Breast epithelium (tissue), 4 donors: ENCODE measurements around the gene CMTM6. TPM values are rescaled to one million over a fixed set of nuclear protein-coding genes. Genes with fewer than 3 reads are reported as not detected.
A peak's percentile ranks its signal among the peaks of the same experiment; 100 is the strongest.

Experiments used
- DNase-seq, 2 donors: peaks; one replicate each; pipeline ENCODE4 v3.0.0-alpha.2; 2019; ENCODE audit warnings: low spot score in 2 of 2
- H3K27ac ChIP-seq, 2 donors: fragments of 200-600 bp; sonication (generic) in 1 of 2; one replicate each; pipeline ENCODE4 v1.5.1; 2016 to 2019; ENCODE audit warnings: mild to moderate bottlenecking in 1 of 2
- H3K27me3 ChIP-seq, 2 donors: fragments of 200-600 bp; sonication (generic) in 1 of 2; one replicate each; pipeline versions ENCODE4 v1.5.1 to v1.6.0; 2017 to 2019; ENCODE audit warnings: control low read depth in 1 of 2, mild to moderate bottlenecking in 1 of 2
- H3K36me3 ChIP-seq: fragments of 200-600 bp; one replicate; pipeline ENCODE4 v1.5.1; 2019
- H3K4me1 ChIP-seq, 2 donors: fragments of 200-600 bp; sonication (generic); one replicate each; pipeline ENCODE4 v1.5.1; 2016 to 2019; ENCODE audit warnings: control low read depth in 1 of 2
- H3K4me3 ChIP-seq, 3 donors: fragments of 200-600 bp; sonication (generic); 1 replicate in 2 of 3; 2 replicates in 1 of 3; pipeline ENCODE4 v1.5.1; 2016 to 2019; ENCODE audit warnings: mild to moderate bottlenecking in 3 of 3, moderate library complexity in 2 of 3
- H3K9me3 ChIP-seq, 2 donors: fragments of 200-600 bp; sonication (generic) in 1 of 2; one replicate each; pipeline ENCODE4 v1.5.1; 2016 to 2019; ENCODE audit warnings: control low read depth in 1 of 2
- POLR2A ChIP-seq: fragments of 450-650 bp; IDR thresholded peaks from one replicate; pipeline ENCODE4 v1.6.1; 2016; ENCODE audit warnings: antibody characterized with exemption, mild to moderate bottlenecking, moderate library complexity
- POLR2AphosphoS5 ChIP-seq, 3 donors: sonication (generic); formaldehyde crosslinking; IDR thresholded peaks; one replicate each; pipeline ENCODE4 v1.6.1; 2017; ENCODE audit warnings: antibody characterized with exemption in 3 of 3
- intact Hi-C: fragments of 100-400 bp; cut with DNase I; formaldehyde crosslinking; loops from one replicate; pipeline ENCODE4 v1.15.1; 2023; ENCODE audit warnings: low total_unique reads
- total RNA-seq, 3 donors: library from RNA; depleted of rRNA; stranded (reverse); fragments of >200 nt; gene quantifications; one replicate each; pipeline ENCODE4 v1.1.0, GENCODE V29; 2016
- TF ChIP-seq, protein P1 (sequence below), 3 donors: fragments of 450-650 bp; IDR thresholded peaks; one replicate each; pipeline ENCODE4 v1.5.1; 2016 to 2017; ENCODE audit warnings: antibody characterized with exemption in 3 of 3, mild to moderate bottlenecking in 3 of 3, moderate library complexity in 3 of 3

The CMTM6 gene
- total RNA-seq, 3 donors from 2014 or later: 52.6 to 151 (median 89.5) TPM

DNA sequence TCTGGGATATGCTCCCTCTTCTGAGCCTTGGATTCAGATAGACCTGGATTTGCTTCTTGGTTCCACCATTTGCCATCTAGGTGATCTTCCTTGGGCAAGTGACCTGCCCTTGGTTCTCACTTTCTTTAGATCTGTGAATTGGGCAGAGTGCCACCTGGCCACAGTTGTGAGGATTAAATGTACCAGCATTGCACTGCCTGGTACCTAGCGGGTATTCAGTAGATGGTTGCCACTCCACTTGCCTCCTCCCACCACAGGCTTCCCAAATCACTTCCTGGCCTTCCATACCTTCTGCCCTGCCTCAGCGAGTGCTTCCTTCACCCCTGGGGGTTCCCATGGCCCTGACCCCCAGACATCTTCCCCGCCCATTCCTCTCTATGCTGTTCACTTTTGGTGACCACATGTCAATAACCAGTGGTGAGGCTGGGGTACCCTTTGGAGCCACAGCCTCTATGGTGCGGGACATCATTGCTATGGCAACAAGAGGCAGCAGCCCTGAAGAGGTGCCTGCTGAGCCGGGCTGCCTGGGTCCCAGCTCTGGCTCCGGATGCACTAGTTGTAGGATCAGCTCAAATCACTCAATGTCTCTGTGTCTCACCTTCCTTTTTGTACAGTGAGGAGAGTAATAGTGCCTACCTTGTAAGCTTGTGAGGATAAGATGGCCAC is 70.5 kb downstream of the CMTM6 start:
- TF ChIP-seq, protein P1, sequence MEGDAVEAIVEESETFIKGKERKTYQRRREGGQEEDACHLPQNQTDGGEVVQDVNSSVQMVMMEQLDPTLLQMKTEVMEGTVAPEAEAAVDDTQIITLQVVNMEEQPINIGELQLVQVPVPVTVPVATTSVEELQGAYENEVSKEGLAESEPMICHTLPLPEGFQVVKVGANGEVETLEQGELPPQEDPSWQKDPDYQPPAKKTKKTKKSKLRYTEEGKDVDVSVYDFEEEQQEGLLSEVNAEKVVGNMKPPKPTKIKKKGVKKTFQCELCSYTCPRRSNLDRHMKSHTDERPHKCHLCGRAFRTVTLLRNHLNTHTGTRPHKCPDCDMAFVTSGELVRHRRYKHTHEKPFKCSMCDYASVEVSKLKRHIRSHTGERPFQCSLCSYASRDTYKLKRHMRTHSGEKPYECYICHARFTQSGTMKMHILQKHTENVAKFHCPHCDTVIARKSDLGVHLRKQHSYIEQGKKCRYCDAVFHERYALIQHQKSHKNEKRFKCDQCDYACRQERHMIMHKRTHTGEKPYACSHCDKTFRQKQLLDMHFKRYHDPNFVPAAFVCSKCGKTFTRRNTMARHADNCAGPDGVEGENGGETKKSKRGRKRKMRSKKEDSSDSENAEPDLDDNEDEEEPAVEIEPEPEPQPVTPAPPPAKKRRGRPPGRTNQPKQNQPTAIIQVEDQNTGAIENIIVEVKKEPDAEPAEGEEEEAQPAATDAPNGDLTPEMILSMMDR (IDR thresholded peaks at IDR 0.05): no peak
- TF ChIP-seq POLR2A (no peak), POLR2AphosphoS5 (IDR thresholded peaks at IDR 0.05) (no peak)
- DNase-seq: peak in 1 of 2 donors; percentile 18
- Histone ChIP-seq H3K27ac (peak overlapping the region; percentile 54 to 62), H3K4me3 (no peak overlapping the region), H3K27me3 (no peaks in the 10 kb centered on the region), H3K4me1 (no peaks in the 10 kb centered on the region), H3K36me3 (no peaks in the 10 kb centered on the region), H3K9me3 (no peaks in the 10 kb centered on the region)
- intact Hi-C loops: no loop called here

DNA sequence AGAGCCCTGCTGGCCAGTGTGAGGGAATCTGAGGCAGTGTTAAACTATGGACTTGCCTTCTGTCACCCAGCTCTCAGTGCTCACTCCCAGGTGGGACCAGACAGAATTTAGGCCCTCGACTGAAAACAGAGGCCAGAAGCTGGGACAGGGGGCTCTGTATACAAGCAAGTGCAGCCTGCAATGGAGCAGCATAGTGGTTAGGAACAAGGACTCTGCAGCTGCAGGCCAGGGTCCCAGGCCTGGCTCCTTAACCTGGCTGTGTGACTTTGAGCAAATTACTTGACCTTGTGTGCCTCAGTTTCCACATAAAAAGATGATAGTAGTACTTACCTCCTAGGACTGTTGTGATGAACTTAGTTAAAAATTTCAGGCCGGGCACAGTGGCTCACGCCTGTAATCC is 71.2 kb downstream of the CMTM6 start:
- Histone ChIP-seq H3K27me3 (no peaks in the 10 kb centered on the region), H3K9me3 (no peaks in the 10 kb centered on the region), H3K36me3 (no peaks in the 10 kb centered on the region), H3K4me1 (no peaks in the 10 kb centered on the region), H3K27ac (peak overlapping the region; percentile 54 to 62), H3K4me3 (no peak overlapping the region)
- DNase-seq: peak in 1 of 2 donors; percentile 12
- no peak for TF ChIP-seq POLR2AphosphoS5 (IDR thresholded peaks at IDR 0.05)
- TF ChIP-seq POLR2A: no peak
- TF ChIP-seq, protein P1 (IDR thresholded peaks at IDR 0.05): no peak
- intact Hi-C loops: no loop called here

Other genes starting within 250 kb of the CMTM6 start
- gene CMTM7, start 111.0 kb downstream of the CMTM6 start, total RNA-seq: 100 to 1,000 TPM in 1 of 3 donors, 10 to 100 TPM in 2; 16.8 to 111 (median 58.0) TPM
- gene DYNC1LI1, start 68.0 kb upstream of the CMTM6 start, total RNA-seq: 10 to 100 TPM; 25.3 to 35.7 (median 31.8) TPM
- 10 to 100 TPM; 18.4 to 37.9 (median 26.2) TPM for gene CNOT10, start 182.3 kb upstream of the CMTM6 start, total RNA-seq